OCI-LY1 (cell line): ENCODE measurements around the gene OTOG.

Source experiments
- H2AFZ ChIP-seq: fragments of 200-600 bp; sonication (generic), shearing (Covaris generic); 2 replicates; pipeline ENCODE4 v1.6.0; 2014; ENCODE audit warnings: antibody characterized with exemption, mild to moderate bottlenecking, low read length
- H3F3A ChIP-seq: fragments of 200-600 bp; sonication (generic), shearing (Covaris generic); 2 replicates; pipeline ENCODE4 v1.6.0; 2014; ENCODE audit warnings: mild to moderate bottlenecking, antibody characterized with exemption, low read length, moderate library complexity; ENCODE audit not compliant: insufficient read depth
- H3K27ac ChIP-seq: fragments of 200-600 bp; sonication (generic); 2 replicates; pipeline ENCODE4 v1.5.1; 2014; ENCODE audit warnings: low read length, mixed run types, mild to moderate bottlenecking, low read depth; ENCODE audit not compliant: poor library complexity, severe bottlenecking
- H3K27me3 ChIP-seq: fragments of 200-600 bp; sonication (generic); 2 replicates; pipeline ENCODE4 v1.6.0; 2014; ENCODE audit warnings: antibody characterized with exemption, mild to moderate bottlenecking, low read length, moderate library complexity; ENCODE audit not compliant: insufficient read depth
- H3K36me3 ChIP-seq: fragments of 200-600 bp; sonication (generic); 2 replicates; pipeline ENCODE4 v1.6.1; 2014; ENCODE audit warnings: mild to moderate bottlenecking, antibody characterized with exemption, low read length, moderate library complexity, mixed read lengths; ENCODE audit not compliant: insufficient read depth
- H3K4me1 ChIP-seq: fragments of 200-600 bp; sonication (generic); 2 replicates; pipeline ENCODE4 v1.5.1; 2014; ENCODE audit warnings: mild to moderate bottlenecking, low read length, moderate library complexity; ENCODE audit not compliant: insufficient read depth, severe bottlenecking
- H3K4me2 ChIP-seq: fragments of 200-600 bp; sonication (generic), shearing (Covaris generic); 2 replicates; pipeline ENCODE4 v1.6.1; 2014; ENCODE audit warnings: low read length
- H3K4me3 ChIP-seq: fragments of 200-600 bp; sonication (generic); 2 replicates; pipeline ENCODE4 v1.5.1; 2014; ENCODE audit warnings: low read length, low read depth, mild to moderate bottlenecking, mixed read lengths; ENCODE audit not compliant: poor library complexity, severe bottlenecking
- H3K79me2 ChIP-seq: fragments of 200-600 bp; shearing (Covaris generic); 2 replicates; pipeline ENCODE4 v1.6.1; 2016; ENCODE audit warnings: mixed run types, low read length, mixed read lengths; ENCODE audit not compliant: insufficient read depth
- H3K9ac ChIP-seq: fragments of 200-600 bp; sonication (generic), shearing (Covaris generic); 2 replicates; pipeline ENCODE4 v1.6.1; 2014; ENCODE audit warnings: mild to moderate bottlenecking, low read length, mixed read lengths
- H3K9me2 ChIP-seq: fragments of 200-600 bp; sonication (generic), shearing (Covaris generic); 2 replicates; pipeline ENCODE4 v1.6.1; 2014; ENCODE audit warnings: low read depth, mild to moderate bottlenecking, low read length, mixed read lengths
- H3K9me3 ChIP-seq: fragments of 200-600 bp; shearing (Covaris generic); 2 replicates; pipeline ENCODE4 v1.6.1; 2014; ENCODE audit warnings: low read length, mixed read lengths
- H4K20me1 ChIP-seq: fragments of 200-600 bp; sonication (generic), shearing (Covaris generic); 2 replicates; pipeline ENCODE4 v1.6.0; 2016; ENCODE audit warnings: mild to moderate bottlenecking, low read length; ENCODE audit not compliant: insufficient read depth
- EZH2 ChIP-seq: fragments of 200-600 bp; sonication (generic), shearing (Covaris generic); IDR thresholded peaks from 2 replicates; pipeline ENCODE4 v1.8.0; 2017; ENCODE audit warnings: borderline replicate concordance, mixed run types, mild to moderate bottlenecking, antibody characterized with exemption, low read length, moderate library complexity, mixed read lengths
- TF ChIP-seq, protein P1 (sequence below): fragments of 200-600 bp; sonication (generic), shearing (Covaris generic); IDR thresholded peaks from 2 replicates; pipeline ENCODE4 v1.5.1; 2017; ENCODE audit warnings: mild to moderate bottlenecking, antibody characterized with exemption, low read length, moderate library complexity, mixed read lengths

OTOG gene

GRCh38 chr11:17547932-17548331 lies 873 bp downstream of the OTOG start:
- no peak overlapping the region for H3K9ac ChIP-seq
- H3K79me2 ChIP-seq: no peaks in the 10 kb centered on the region
- H3K27me3 ChIP-seq: no peaks in the 10 kb centered on the region
- H3K9me2 ChIP-seq: no peaks in the 10 kb centered on the region
- no peaks in the 10 kb centered on the region for H4K20me1 ChIP-seq
- no peak overlapping the region for H3K27ac ChIP-seq
- no peaks in the 10 kb centered on the region for H3K9me3 ChIP-seq
- no peak overlapping the region for H3K4me3 ChIP-seq
- TF ChIP-seq, protein P1, sequence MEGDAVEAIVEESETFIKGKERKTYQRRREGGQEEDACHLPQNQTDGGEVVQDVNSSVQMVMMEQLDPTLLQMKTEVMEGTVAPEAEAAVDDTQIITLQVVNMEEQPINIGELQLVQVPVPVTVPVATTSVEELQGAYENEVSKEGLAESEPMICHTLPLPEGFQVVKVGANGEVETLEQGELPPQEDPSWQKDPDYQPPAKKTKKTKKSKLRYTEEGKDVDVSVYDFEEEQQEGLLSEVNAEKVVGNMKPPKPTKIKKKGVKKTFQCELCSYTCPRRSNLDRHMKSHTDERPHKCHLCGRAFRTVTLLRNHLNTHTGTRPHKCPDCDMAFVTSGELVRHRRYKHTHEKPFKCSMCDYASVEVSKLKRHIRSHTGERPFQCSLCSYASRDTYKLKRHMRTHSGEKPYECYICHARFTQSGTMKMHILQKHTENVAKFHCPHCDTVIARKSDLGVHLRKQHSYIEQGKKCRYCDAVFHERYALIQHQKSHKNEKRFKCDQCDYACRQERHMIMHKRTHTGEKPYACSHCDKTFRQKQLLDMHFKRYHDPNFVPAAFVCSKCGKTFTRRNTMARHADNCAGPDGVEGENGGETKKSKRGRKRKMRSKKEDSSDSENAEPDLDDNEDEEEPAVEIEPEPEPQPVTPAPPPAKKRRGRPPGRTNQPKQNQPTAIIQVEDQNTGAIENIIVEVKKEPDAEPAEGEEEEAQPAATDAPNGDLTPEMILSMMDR: no peak
- no peak for TF ChIP-seq EZH2
- no peak overlapping the region for H3K4me2 ChIP-seq
- no peaks in the 10 kb centered on the region for H3K36me3 ChIP-seq
- H3F3A ChIP-seq: no peaks in the 10 kb centered on the region
- H3K4me1 ChIP-seq: no peaks in the 10 kb centered on the region
- H2AFZ ChIP-seq: no peak overlapping the region

DNA sequence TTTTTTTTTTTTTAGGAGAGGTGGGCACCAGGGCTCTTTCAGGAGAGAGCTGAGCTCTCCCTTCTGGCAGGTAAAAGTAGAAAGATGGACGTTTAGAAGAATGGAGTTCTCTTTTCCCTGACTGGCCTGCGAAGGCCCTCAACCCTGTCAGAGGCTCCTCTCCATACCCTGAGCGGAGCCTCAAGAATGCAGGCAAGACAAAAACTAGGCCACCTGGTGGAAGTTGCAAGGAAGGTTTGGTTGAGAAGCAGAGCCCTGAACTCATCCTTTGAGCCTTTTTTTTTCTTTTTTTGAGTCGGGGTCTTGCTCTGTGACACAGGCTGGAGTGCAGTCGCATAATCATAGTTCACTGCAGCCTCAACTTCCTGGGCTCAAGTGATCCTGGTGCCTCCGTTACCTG lies 1.4 kb downstream of the OTOG start:
- no peaks in the 10 kb centered on the region for H3K27me3 ChIP-seq
- no peaks in the 10 kb centered on the region for H3K36me3 ChIP-seq
- no peaks in the 10 kb centered on the region for H3K9me2 ChIP-seq
- H4K20me1 ChIP-seq: no peaks in the 10 kb centered on the region
- no peaks in the 10 kb centered on the region for H3F3A ChIP-seq
- no peaks in the 10 kb centered on the region for H3K79me2 ChIP-seq
- no peak overlapping the region for H3K27ac ChIP-seq
- H3K4me3 ChIP-seq: no peak overlapping the region
- no peak overlapping the region for H2AFZ ChIP-seq
- no peaks in the 10 kb centered on the region for H3K9me3 ChIP-seq
- no peak overlapping the region for H3K9ac ChIP-seq
- no peaks in the 10 kb centered on the region for H3K4me1 ChIP-seq
- H3K4me2 ChIP-seq: no peak overlapping the region
- no peak for TF ChIP-seq EZH2
- TF ChIP-seq, protein P1: no peak

GRCh38 chr11:17550450-17551346 lies 3.6 kb downstream of the OTOG start:
- H4K20me1 ChIP-seq: no peaks in the 10 kb centered on the region
- no peaks in the 10 kb centered on the region for H3K9me3 ChIP-seq
- no peaks in the 10 kb centered on the region for H3K79me2 ChIP-seq
- H3K9ac ChIP-seq: no peak overlapping the region
- no peaks in the 10 kb centered on the region for H3K36me3 ChIP-seq
- H3K27me3 ChIP-seq: no peaks in the 10 kb centered on the region
- H3K27ac ChIP-seq: no peak overlapping the region
- no peak overlapping the region for H3K4me3 ChIP-seq
- H3K4me2 ChIP-seq: no peak overlapping the region
- no peaks in the 10 kb centered on the region for H3F3A ChIP-seq
- no peaks in the 10 kb centered on the region for H3K9me2 ChIP-seq
- TF ChIP-seq EZH2: no peak
- TF ChIP-seq, protein P1: no peak
- H3K4me1 ChIP-seq: no peaks in the 10 kb centered on the region
- H2AFZ ChIP-seq: no peak overlapping the region
